ENCODE data around the gene HCFC1. TPM values are rescaled to one million over a fixed set of nuclear protein-coding genes. Genes with fewer than 3 reads are reported as not detected.

The HCFC1 gene
- total RNA-seq, 1 donor from 2014 or later: 99.9 TPM

DNA sequence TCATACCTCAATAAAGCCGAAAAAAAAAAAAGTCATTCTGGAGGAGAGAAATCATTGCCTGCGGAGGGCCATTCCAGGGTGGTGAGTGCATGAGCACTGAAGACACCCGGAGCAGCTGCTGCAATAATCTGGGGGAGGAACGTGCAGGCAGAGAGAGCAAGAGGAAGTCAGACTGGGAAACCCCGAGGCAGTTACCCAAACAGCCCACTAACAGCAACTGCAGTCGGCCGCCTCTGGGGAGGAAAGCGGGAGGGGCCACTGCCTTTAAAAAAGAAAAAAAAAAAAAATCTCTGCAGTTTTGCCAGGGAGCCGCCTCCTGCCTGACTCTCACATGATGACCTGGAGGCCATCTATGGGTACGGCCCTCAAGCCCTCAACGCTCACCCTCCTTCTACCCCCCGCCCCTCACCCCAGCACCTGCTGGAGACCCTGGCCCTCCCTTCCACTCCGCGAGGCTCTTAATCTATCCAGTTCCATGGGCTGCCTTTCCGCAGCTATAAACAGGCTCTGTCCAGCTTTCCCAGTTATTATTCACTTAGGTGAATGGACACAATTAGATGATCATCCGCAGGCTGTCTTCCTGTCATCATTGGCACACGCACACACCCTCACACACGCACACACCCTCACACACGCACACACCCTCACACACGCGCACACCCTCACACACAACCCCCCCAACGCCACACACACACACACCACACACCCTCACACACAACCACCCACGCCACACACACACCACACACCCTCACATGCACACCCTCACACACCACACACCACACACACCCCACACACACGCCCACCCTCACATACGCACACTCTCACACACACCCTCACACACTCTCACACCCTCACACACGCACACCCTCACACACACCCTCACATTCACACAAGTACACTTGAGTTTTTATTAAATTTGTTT lies 70.5 kb downstream of the HCFC1 start:
- Mint-ChIP-seq H3K27ac (peak overlapping the region; percentile 73), H3K9me3 (peaks cover 22% of the 10 kb centered on the region), H3K4me1 (peaks cover 25% of the 10 kb centered on the region), H3K4me3 (peak overlapping the region; percentile 8), H3K27me3 (ENCODE audit: low read depth) (no peaks in the 10 kb centered on the region), H3K36me3 (no peaks in the 10 kb centered on the region)
- TF ChIP-seq, protein P1, sequence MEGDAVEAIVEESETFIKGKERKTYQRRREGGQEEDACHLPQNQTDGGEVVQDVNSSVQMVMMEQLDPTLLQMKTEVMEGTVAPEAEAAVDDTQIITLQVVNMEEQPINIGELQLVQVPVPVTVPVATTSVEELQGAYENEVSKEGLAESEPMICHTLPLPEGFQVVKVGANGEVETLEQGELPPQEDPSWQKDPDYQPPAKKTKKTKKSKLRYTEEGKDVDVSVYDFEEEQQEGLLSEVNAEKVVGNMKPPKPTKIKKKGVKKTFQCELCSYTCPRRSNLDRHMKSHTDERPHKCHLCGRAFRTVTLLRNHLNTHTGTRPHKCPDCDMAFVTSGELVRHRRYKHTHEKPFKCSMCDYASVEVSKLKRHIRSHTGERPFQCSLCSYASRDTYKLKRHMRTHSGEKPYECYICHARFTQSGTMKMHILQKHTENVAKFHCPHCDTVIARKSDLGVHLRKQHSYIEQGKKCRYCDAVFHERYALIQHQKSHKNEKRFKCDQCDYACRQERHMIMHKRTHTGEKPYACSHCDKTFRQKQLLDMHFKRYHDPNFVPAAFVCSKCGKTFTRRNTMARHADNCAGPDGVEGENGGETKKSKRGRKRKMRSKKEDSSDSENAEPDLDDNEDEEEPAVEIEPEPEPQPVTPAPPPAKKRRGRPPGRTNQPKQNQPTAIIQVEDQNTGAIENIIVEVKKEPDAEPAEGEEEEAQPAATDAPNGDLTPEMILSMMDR (IDR thresholded peaks at IDR 0.05; ENCODE audit: unreplicated experiment): no peak
- peak in 1 of 2 experiments; percentile 24 for DNase-seq (ENCODE audit: low spot score in 2 of 2, unreplicated experiment in 2 of 2)

DNA sequence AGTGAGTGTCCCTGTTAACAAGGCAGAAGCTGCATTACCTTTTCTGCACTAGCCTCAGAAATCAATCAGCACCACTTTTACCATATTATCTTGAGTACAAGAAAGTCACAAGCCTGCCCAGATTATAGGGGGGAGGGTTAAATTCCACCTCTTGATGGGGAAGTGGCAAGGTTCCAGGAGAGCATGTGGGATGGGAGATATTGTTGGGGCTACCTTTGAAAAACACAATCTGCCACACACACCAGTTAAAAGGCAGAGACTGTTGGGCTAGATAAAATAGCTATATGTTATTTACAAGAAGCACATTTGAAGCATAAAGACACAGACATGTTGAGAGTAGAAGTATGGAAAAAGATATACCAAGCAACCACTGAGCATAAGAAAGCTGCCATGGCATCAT lies 73.7 kb downstream of the HCFC1 start:
- Mint-ChIP-seq H3K27ac (no peak overlapping the region), H3K4me1 (peaks cover 15% of the 10 kb centered on the region), H3K4me3 (no peak overlapping the region), H3K27me3 (ENCODE audit: low read depth) (no peaks in the 10 kb centered on the region), H3K36me3 (no peaks in the 10 kb centered on the region), H3K9me3 (peaks cover 20% of the 10 kb centered on the region)
- DNase-seq (ENCODE audit: low spot score in 2 of 2, unreplicated experiment in 2 of 2): no peak
- TF ChIP-seq, protein P1 (IDR thresholded peaks at IDR 0.05; ENCODE audit: unreplicated experiment): no peak

Small RNA genes lying within 50 kb of the gene (microRNA-seq; reads per million reads assigned to microRNA genes)
- gene MIR3202-1: not detected
- not detected for gene MIR3202-2
- not detected for gene MIR718

Other genes with a start within 250 kb of the HCFC1 start
- gene BCAP31, start 247.4 kb downstream of the HCFC1 start, total RNA-seq: 116 to 121 TPM (median 118 TPM) in 3 replicates
- gene ABCD1, start 247.0 kb downstream of the HCFC1 start, total RNA-seq: 15.4 to 18.3 TPM (median 15.4 TPM) in 3 replicates
- gene PLXNB3, start 207.6 kb downstream of the HCFC1 start, total RNA-seq: 3.6 to 4.3 TPM (median 4.3 TPM) in 3 replicates
- 0.14 to 0.16 TPM in 2 of 3 replicates, not detected in the other for gene SRPK3, start 190.8 kb downstream of the HCFC1 start, total RNA-seq
- gene IDH3G, start 177.4 kb downstream of the HCFC1 start, total RNA-seq: 49.6 to 55.0 TPM (median 53.5 TPM) in 3 replicates
- gene SSR4, start 177.2 kb downstream of the HCFC1 start, total RNA-seq: 213 to 228 TPM (median 214 TPM) in 3 replicates
- 6.8 to 8.8 TPM (median 7.6 TPM) in 3 replicates for gene PDZD4, start 141.3 kb downstream of the HCFC1 start, total RNA-seq
- 1.4 to 2.1 TPM (median 2.1 TPM) in 3 replicates for gene L1CAM, start 85.6 kb downstream of the HCFC1 start, total RNA-seq
- not detected in 3 replicates for gene AVPR2, start 67.1 kb downstream of the HCFC1 start, total RNA-seq
- gene ARHGAP4, start 45.6 kb downstream of the HCFC1 start, total RNA-seq: 52.2 to 64.4 TPM (median 62.8 TPM) in 3 replicates
- gene NAA10, start 36.8 kb downstream of the HCFC1 start, total RNA-seq: 76.8 to 82.0 TPM (median 79.3 TPM) in 3 replicates
- gene RENBP, start 27.2 kb downstream of the HCFC1 start, total RNA-seq: 7.2 to 8.5 TPM (median 7.2 TPM) in 3 replicates
- gene TMEM187, start 936 bp upstream of the HCFC1 start, total RNA-seq: 11.5 to 15.0 TPM (median 14.2 TPM) in 3 replicates
- 64.9 to 73.4 TPM (median 69.1 TPM) in 3 replicates for gene IRAK1, start 48.1 kb upstream of the HCFC1 start, total RNA-seq
- gene MECP2, start 125.9 kb upstream of the HCFC1 start, total RNA-seq: 49.4 to 57.8 TPM (median 56.2 TPM) in 3 replicates
- not detected in 3 replicates for gene OPN1LW, start 172.4 kb upstream of the HCFC1 start, total RNA-seq
- gene OPN1MW, start 210.8 kb upstream of the HCFC1 start, total RNA-seq: not detected in 3 replicates
- gene OPN1MW2, start 247.9 kb upstream of the HCFC1 start, total RNA-seq: not detected in 3 replicates